Skeletal muscle satellite cell (primary cell): ENCODE measurements around the gene NF2.

Source experiments
- H3K27me3 ChIP-seq: 2 replicates; pipeline ENCODE4 v1.7.0; 2013; ENCODE audit warnings: low read length; ENCODE audit not compliant: control insufficient read depth, insufficient read depth
- H3K36me3 ChIP-seq: 2 replicates; pipeline ENCODE4 v1.7.0; 2013; ENCODE audit warnings: mild to moderate bottlenecking, control low read depth, low read length; ENCODE audit not compliant: insufficient read depth
- H3K4me1 ChIP-seq: 2 replicates; pipeline ENCODE4 v1.7.0; 2013; ENCODE audit warnings: low read length; ENCODE audit not compliant: control insufficient read depth, insufficient read depth
- H3K4me2 ChIP-seq: 2 replicates; pipeline ENCODE4 v1.7.0; 2013; ENCODE audit warnings: mild to moderate bottlenecking, low read length
- H3K4me3 ChIP-seq: 2 replicates; pipeline ENCODE4 v1.7.0; 2013; ENCODE audit warnings: low read length
- H3K9ac ChIP-seq: 2 replicates; pipeline ENCODE4 v1.7.0; 2013; ENCODE audit warnings: mild to moderate bottlenecking, low read depth, low read length, moderate library complexity
- H3K9me3 ChIP-seq: replicated peaks from 2 replicates; pipeline ENCODE4 v1.7.0; 2013; ENCODE audit warnings: mild to moderate bottlenecking, control low read depth, low read length

The NF2 gene

GRCh38 chr22:29623059-29623458, 19.6 kb downstream of the NF2 start:
- H3K4me1 ChIP-seq, result peaks cover 86% of the 10 kb centered on the region
- peak overlapping the region; percentile 72 for H3K9ac ChIP-seq
- H3K9me3 ChIP-seq, result no peaks in the 10 kb centered on the region
- H3K27me3 ChIP-seq, result no peaks in the 10 kb centered on the region
- no peak overlapping the region for H3K4me2 ChIP-seq
- H3K4me3 ChIP-seq, result no peak overlapping the region
- no peaks in the 10 kb centered on the region for H3K36me3 ChIP-seq

GRCh38 chr22:29623553-29624169, 20.2 kb downstream of the NF2 start:
- H3K36me3 ChIP-seq, result no peaks in the 10 kb centered on the region
- H3K4me2 ChIP-seq, result no peak overlapping the region
- H3K27me3 ChIP-seq, result no peaks in the 10 kb centered on the region
- H3K9ac ChIP-seq, result peak overlapping the region; percentile 72
- H3K4me1 ChIP-seq, result peaks cover 80% of the 10 kb centered on the region
- no peak overlapping the region for H3K4me3 ChIP-seq
- H3K9me3 ChIP-seq, result no peaks in the 10 kb centered on the region

- H3K27me3 ChIP-seq, result no peaks in the 10 kb centered on the region
- H3K36me3 ChIP-seq, result no peaks in the 10 kb centered on the region
- no peak overlapping the region for H3K4me3 ChIP-seq
- H3K4me1 ChIP-seq, result peaks cover 84% of the 10 kb centered on the region
- no peaks in the 10 kb centered on the region for H3K9me3 ChIP-seq
- H3K9ac ChIP-seq, result peak overlapping the region; percentile 72
- H3K4me2 ChIP-seq, result peak overlapping the region; percentile 72
These were observed 21.8 kb downstream of the NF2 start for GRCh38 chr22:29625090-29625825.

DNA sequence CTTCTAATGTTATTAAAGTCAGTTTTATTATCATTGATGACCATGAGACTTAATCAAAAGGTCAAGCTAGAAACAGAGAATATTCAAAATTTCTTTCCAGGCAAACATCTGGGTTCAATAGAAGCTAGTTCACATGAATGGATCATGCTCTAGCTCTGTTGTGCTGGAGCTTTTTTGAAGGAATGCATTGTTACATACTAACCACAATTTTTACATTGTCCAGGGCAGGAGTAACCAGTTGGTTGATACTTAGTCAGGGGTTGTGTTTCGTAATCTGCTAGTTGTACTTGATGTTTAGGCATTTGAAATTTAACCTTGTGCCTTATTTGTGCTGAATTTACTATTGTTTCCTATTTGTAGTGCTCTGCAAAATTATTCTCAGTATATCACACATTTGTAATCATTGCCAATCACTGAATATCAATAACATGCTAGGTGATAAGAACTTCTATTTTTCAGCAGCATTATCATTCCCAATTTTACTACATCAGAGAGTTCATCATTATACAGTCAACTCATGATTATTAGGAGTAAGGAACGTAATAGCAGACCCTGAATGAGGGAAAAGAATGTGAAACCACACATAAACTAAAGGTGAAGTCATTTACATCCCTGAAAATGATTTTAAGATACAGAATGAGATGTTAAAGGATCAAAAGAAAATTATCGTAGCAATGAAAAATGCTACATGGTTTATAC, 23.2 kb downstream of the NF2 start:
- H3K27me3 ChIP-seq, result no peaks in the 10 kb centered on the region
- H3K4me2 ChIP-seq, result peak overlapping the region; percentile 72
- H3K36me3 ChIP-seq, result peaks cover 4% of the 10 kb centered on the region
- H3K4me3 ChIP-seq, result peak overlapping the region; percentile 11
- no peaks in the 10 kb centered on the region for H3K9me3 ChIP-seq
- H3K4me1 ChIP-seq, result peaks cover 77% of the 10 kb centered on the region
- H3K9ac ChIP-seq, result peak overlapping the region; percentile 72

DNA sequence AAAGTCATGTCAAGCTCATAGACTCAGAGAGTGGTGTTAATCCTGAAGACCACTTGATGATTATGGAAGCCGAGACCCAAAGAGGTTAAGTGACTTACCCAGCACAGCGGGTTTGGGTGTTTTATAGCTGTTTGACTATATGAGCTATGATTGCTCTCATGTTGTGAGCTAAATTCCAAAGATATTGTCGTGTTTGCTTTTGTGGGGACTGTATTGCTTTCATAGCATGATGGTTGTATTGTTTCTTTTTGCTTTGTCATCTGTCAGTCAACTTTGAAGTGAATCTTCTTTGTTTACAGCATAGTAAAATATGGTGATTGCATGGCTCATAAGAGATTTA, 23.7 kb downstream of the NF2 start:
- Histone ChIP-seq H3K36me3 (peaks cover 4% of the 10 kb centered on the region), H3K9me3 (no peaks in the 10 kb centered on the region), H3K4me1 (peaks cover 75% of the 10 kb centered on the region), H3K9ac (peak overlapping the region; percentile 31), H3K27me3 (no peaks in the 10 kb centered on the region), H3K4me3 (no peak overlapping the region), H3K4me2 (peak overlapping the region; percentile 72)

GRCh38 chr22:29628996-29629902, 25.8 kb downstream of the NF2 start:
- no peak overlapping the region for H3K4me3 ChIP-seq
- H3K9ac ChIP-seq, result no peak overlapping the region
- H3K36me3 ChIP-seq, result peaks cover 4% of the 10 kb centered on the region
- H3K27me3 ChIP-seq, result no peaks in the 10 kb centered on the region
- peak overlapping the region; percentile 12 for H3K4me2 ChIP-seq
- no peaks in the 10 kb centered on the region for H3K9me3 ChIP-seq
- H3K4me1 ChIP-seq, result peaks cover 71% of the 10 kb centered on the region

- Histone ChIP-seq H3K9me3 (no peaks in the 10 kb centered on the region), H3K9ac (no peak overlapping the region), H3K4me3 (no peak overlapping the region), H3K27me3 (no peaks in the 10 kb centered on the region), H3K36me3 (peaks cover 4% of the 10 kb centered on the region), H3K4me1 (peaks cover 71% of the 10 kb centered on the region), H3K4me2 (peak overlapping the region; percentile 12)
These were observed 26.6 kb downstream of the NF2 start for GRCh38 chr22:29629903-29630516.

DNA sequence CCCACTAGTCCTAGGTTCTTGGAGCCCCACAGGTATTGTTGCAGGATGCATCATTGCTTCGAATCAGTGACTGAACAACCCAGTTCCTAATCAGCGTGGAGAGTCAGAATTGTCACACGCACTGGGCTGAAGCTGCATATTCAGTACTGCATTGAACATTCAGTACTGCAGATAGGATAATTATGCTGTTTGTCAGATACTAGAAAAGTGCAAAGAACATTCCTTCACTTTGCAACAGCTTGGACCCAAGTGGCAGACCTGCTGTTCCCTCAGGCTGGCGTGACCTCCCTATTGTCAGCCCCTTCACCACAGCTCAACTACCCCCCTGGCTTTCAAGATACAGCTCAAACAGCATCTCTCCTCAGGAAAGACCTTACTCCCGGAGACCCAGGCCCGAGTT, 27.6 kb downstream of the NF2 start:
- Histone ChIP-seq H3K9me3 (no peaks in the 10 kb centered on the region), H3K27me3 (no peaks in the 10 kb centered on the region), H3K4me1 (peaks cover 62% of the 10 kb centered on the region), H3K36me3 (peaks cover 4% of the 10 kb centered on the region), H3K4me3 (no peak overlapping the region), H3K4me2 (no peak overlapping the region), H3K9ac (no peak overlapping the region)

DNA sequence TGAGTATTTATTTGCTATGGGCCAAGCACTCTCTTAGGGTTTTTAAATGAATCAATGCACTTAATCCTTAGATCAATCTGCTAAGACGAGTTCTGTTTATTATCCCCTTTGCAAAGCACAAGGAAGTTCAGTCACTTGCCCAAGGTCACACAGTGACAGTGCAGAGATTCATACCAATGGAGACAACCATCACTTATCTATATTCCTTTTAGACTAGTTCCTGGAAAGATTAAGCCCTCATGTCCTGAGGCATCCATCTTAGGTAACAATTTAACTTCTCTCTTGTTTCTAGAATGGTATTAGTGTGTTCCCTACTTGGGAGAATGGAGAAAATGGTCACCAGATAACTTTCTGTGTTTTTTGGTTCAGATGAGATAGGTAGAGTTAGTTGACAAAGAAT, 28.3 kb downstream of the NF2 start:
- no peak overlapping the region for H3K4me3 ChIP-seq
- H3K4me1 ChIP-seq, result peaks cover 55% of the 10 kb centered on the region
- no peaks in the 10 kb centered on the region for H3K9me3 ChIP-seq
- no peak overlapping the region for H3K4me2 ChIP-seq
- H3K27me3 ChIP-seq, result no peaks in the 10 kb centered on the region
- H3K9ac ChIP-seq, result no peak overlapping the region
- H3K36me3 ChIP-seq, result peaks cover 4% of the 10 kb centered on the region

DNA sequence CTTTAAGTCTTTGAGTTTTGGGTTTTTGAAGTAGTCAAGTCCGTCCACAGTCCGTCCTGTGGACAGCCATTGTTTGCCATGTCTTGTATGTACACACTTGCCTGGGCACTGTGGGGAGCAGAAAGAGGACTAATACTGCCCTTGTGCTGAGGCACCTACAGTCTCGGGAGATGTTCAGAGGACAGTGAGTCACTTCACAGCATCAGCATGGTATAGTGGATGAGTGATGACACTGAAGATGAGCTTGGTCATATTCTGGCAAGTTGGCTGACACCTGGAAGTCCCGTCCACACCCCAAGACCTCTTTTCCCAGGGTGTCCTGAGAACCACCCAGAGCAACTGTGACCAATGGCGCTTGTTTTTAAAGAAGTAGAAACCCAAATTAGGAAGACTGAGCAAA, 29.2 kb downstream of the NF2 start:
- Histone ChIP-seq H3K27me3 (no peaks in the 10 kb centered on the region), H3K9ac (no peak overlapping the region), H3K4me3 (no peak overlapping the region), H3K36me3 (peaks cover 8% of the 10 kb centered on the region), H3K9me3 (no peaks in the 10 kb centered on the region), H3K4me1 (peaks cover 46% of the 10 kb centered on the region), H3K4me2 (no peak overlapping the region)
